Body of pancreas (tissue), 4 donors: Measurements from ENCODE around the gene AGBL3.

ENCODE experiments used
- POLR2A ChIP-seq, 3 donors: fragments of 450-650 bp; IDR thresholded peaks; one replicate each; pipeline ENCODE4 v1.6.1; 2016; ENCODE audit warnings: antibody characterized with exemption in 3 of 3, mild to moderate bottlenecking in 2 of 3
- TF ChIP-seq, protein P1 (sequence below), 7 experiments: fragments of 450-650 bp in 4 of 7; fragments of 200-600 bp in 3 of 7; sonication (generic) in 3 of 7; IDR thresholded peaks; one replicate each; pipeline ENCODE4 v1.5.1; 2016 to 2019; ENCODE audit warnings: antibody characterized with exemption in 7 of 7

DNA sequence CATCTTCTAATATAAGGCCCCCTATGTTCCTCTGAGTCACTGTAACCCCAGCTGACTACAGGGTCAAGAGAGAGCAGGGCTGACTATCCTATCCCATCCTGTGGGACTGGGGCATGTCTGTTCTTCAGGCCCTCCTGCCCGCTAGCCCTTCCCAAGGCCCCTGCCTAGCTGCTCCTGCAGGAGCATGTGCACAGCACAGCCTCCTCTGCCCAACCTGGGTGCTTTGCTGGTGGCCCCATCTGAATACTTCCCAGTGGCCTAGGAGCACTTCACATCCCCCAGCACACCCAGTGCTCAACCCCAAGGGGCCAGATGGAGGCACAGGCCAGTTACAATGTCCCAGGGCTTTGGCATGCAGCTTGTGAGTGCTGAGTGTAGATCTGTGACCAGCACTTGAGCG lies 37.3 kb downstream of the AGBL3 start:
- TF ChIP-seq, protein P1, sequence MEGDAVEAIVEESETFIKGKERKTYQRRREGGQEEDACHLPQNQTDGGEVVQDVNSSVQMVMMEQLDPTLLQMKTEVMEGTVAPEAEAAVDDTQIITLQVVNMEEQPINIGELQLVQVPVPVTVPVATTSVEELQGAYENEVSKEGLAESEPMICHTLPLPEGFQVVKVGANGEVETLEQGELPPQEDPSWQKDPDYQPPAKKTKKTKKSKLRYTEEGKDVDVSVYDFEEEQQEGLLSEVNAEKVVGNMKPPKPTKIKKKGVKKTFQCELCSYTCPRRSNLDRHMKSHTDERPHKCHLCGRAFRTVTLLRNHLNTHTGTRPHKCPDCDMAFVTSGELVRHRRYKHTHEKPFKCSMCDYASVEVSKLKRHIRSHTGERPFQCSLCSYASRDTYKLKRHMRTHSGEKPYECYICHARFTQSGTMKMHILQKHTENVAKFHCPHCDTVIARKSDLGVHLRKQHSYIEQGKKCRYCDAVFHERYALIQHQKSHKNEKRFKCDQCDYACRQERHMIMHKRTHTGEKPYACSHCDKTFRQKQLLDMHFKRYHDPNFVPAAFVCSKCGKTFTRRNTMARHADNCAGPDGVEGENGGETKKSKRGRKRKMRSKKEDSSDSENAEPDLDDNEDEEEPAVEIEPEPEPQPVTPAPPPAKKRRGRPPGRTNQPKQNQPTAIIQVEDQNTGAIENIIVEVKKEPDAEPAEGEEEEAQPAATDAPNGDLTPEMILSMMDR (IDR thresholded peaks at IDR 0.05), result no peak
- no peak for TF ChIP-seq POLR2A (IDR thresholded peaks at IDR 0.05)
